ENCODE measurements around the gene SREK1. TPM values are rescaled to one million over a fixed set of nuclear protein-coding genes. Genes with fewer than 3 reads are reported as not detected.

The SREK1 gene
- total RNA-seq, 1 experiment from 2014 or later, result 99.6 TPM

- no peaks in the 10 kb centered on the region for H3K9me3 Mint-ChIP-seq (ENCODE audit: low read depth, unreplicated experiment)
- BruUV-seq (replicated peaks), result TSS peak; percentile 97
- TF ChIP-seq, protein P1, sequence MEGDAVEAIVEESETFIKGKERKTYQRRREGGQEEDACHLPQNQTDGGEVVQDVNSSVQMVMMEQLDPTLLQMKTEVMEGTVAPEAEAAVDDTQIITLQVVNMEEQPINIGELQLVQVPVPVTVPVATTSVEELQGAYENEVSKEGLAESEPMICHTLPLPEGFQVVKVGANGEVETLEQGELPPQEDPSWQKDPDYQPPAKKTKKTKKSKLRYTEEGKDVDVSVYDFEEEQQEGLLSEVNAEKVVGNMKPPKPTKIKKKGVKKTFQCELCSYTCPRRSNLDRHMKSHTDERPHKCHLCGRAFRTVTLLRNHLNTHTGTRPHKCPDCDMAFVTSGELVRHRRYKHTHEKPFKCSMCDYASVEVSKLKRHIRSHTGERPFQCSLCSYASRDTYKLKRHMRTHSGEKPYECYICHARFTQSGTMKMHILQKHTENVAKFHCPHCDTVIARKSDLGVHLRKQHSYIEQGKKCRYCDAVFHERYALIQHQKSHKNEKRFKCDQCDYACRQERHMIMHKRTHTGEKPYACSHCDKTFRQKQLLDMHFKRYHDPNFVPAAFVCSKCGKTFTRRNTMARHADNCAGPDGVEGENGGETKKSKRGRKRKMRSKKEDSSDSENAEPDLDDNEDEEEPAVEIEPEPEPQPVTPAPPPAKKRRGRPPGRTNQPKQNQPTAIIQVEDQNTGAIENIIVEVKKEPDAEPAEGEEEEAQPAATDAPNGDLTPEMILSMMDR (IDR thresholded peaks at IDR 0.05; ENCODE audit: unreplicated experiment), result no peak
- peak overlapping the region; percentile 84 for H3K4me3 Mint-ChIP-seq (ENCODE audit: low read depth, unreplicated experiment)
- H3K27me3 Mint-ChIP-seq (ENCODE audit: unreplicated experiment), result no peaks in the 10 kb centered on the region
- CTCF ChIA-PET, result interaction anchor here (0.6 kb wide), 1 partner anchor 229 kb away, joined by 3 read pairs; no protein-coding TSS in a partner anchor
- H3K36me3 Mint-ChIP-seq (ENCODE audit: insufficient read depth, unreplicated experiment), result peaks cover 32% of the 10 kb centered on the region
- intact Hi-C loops (cut with micrococcal nuclease; ENCODE audit: unreplicated experiment), result loop anchor here (10.0 kb wide), 2 partner anchors 219 to 389 kb away; partner anchors contain the start of gene ERBIN
- H3K4me1 Mint-ChIP-seq (ENCODE audit: low read depth, unreplicated experiment), result no peaks in the 10 kb centered on the region
- peak overlapping the region; percentile 88 for H3K27ac Mint-ChIP-seq (ENCODE audit: unreplicated experiment)
- no peak for DNase-seq
These were observed 527 bp upstream of the SREK1 start for GRCh38 chr5:66143473-66144073.

DNA sequence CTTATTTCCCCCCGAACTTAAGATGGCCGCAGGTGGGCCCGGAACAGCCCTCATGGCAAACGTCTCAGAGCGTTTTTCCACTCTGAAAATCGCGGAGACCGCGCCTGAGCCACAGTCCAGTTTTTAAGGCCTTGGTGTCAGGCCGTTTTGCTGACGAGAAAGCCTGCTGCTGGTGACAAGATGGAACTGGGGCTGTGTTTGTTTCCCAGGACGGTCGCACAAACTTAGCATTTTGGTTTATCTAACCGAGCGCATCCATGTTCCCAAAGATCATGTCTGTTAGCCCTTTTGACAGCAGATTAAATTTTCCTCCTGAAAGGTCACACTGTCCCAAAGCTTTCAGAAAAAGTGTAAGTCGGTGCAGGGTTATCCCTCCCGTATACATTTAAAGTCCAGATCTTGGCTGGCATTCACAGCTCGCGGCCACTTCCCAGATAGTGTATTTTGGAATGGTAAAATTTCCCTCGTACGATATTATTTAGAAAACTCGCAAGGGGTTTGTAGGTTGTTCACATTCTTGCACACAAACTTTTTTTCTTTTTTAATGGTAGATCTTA lies 812 bp downstream of the SREK1 start:
- Mint-ChIP-seq H3K4me3 (ENCODE audit: low read depth, unreplicated experiment) (peak overlapping the region; percentile 84), H3K27ac (ENCODE audit: unreplicated experiment) (peak overlapping the region; percentile 88), H3K4me1 (ENCODE audit: low read depth, unreplicated experiment) (peaks cover 4% of the 10 kb centered on the region), H3K9me3 (ENCODE audit: low read depth, unreplicated experiment) (no peaks in the 10 kb centered on the region), H3K36me3 (ENCODE audit: insufficient read depth, unreplicated experiment) (peaks cover 32% of the 10 kb centered on the region), H3K27me3 (ENCODE audit: unreplicated experiment) (no peaks in the 10 kb centered on the region)
- TF ChIP-seq, protein P1 (IDR thresholded peaks at IDR 0.05; ENCODE audit: unreplicated experiment), result no peak
- no peak for DNase-seq
- CTCF ChIA-PET, result no interaction called here
- intact Hi-C loops (cut with micrococcal nuclease; ENCODE audit: unreplicated experiment), result loop anchor here (10.0 kb wide), 2 partner anchors 220 to 390 kb away; partner anchors contain the start of gene ERBIN
- BruUV-seq (replicated peaks), result no TSS peak

DNA sequence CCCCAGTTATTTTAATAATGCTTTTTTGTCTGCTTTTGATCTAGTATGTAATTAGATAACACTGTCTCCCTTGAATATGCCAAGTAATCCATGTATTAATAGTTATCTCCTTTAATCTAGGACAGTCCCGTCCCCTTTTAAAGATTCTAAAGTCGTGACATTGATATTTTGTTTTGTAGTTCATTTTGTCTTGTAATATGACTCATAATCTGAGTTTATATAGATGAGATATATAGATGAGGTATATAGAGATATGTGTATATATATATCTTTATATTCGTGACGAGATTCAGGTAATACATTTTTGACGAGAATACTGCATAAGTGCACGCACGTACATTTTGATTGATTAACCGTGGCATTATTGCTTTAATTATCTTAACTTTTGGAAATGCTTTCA lies 1.6 kb downstream of the SREK1 start:
- DNase-seq, result no peak
- peak overlapping the region; percentile 88 for H3K27ac Mint-ChIP-seq (ENCODE audit: unreplicated experiment)
- H3K4me3 Mint-ChIP-seq (ENCODE audit: low read depth, unreplicated experiment), result peak overlapping the region; percentile 84
- TSS peak; percentile 28 for BruUV-seq (replicated peaks)
- intact Hi-C loops (cut with micrococcal nuclease; ENCODE audit: unreplicated experiment), result loop anchor here (10.0 kb wide), 2 partner anchors 221 to 391 kb away; partner anchors contain the start of gene ERBIN
- peaks cover 32% of the 10 kb centered on the region for H3K36me3 Mint-ChIP-seq (ENCODE audit: insufficient read depth, unreplicated experiment)
- CTCF ChIA-PET, result no interaction called here
- H3K9me3 Mint-ChIP-seq (ENCODE audit: low read depth, unreplicated experiment), result no peaks in the 10 kb centered on the region
- TF ChIP-seq, protein P1 (IDR thresholded peaks at IDR 0.05; ENCODE audit: unreplicated experiment), result no peak
- no peaks in the 10 kb centered on the region for H3K27me3 Mint-ChIP-seq (ENCODE audit: unreplicated experiment)
- H3K4me1 Mint-ChIP-seq (ENCODE audit: low read depth, unreplicated experiment), result peaks cover 12% of the 10 kb centered on the region

DNA sequence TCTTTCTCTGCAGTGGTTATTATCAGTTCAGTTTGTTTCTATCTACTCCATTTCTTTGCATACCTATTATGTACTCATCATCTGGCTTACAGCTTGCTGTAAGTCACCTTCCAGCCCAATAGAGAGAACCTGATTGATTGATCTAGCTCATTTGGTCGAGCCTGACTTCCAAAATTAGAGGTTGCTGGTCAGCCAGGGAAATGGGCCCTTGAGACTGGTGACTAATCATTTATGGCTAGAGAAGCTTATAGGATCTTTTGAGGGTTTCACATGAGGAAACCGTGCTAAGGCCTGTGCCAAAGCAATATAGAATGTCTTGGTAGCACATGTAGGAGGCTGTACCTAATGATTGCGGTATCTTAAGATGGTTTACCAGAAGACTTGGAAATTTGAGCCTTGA lies 5.8 kb downstream of the SREK1 start:
- TF ChIP-seq, protein P1 (IDR thresholded peaks at IDR 0.05; ENCODE audit: unreplicated experiment), result no peak
- no peak overlapping the region for H3K27ac Mint-ChIP-seq (ENCODE audit: unreplicated experiment)
- H3K4me1 Mint-ChIP-seq (ENCODE audit: low read depth, unreplicated experiment), result peaks cover 20% of the 10 kb centered on the region
- intact Hi-C loops (cut with micrococcal nuclease; ENCODE audit: unreplicated experiment), result loop anchor here (10.0 kb wide), 2 partner anchors 225 to 395 kb away; partner anchors contain the start of gene ERBIN
- H3K4me3 Mint-ChIP-seq (ENCODE audit: low read depth, unreplicated experiment), result no peak overlapping the region
- BruUV-seq (replicated peaks), result no TSS peak
- no peak for DNase-seq
- CTCF ChIA-PET, result no interaction called here
- H3K27me3 Mint-ChIP-seq (ENCODE audit: unreplicated experiment), result no peaks in the 10 kb centered on the region
- no peaks in the 10 kb centered on the region for H3K9me3 Mint-ChIP-seq (ENCODE audit: low read depth, unreplicated experiment)
- H3K36me3 Mint-ChIP-seq (ENCODE audit: insufficient read depth, unreplicated experiment), result peaks cover 17% of the 10 kb centered on the region

All from Calu3 (cell line).